PC-3 (cell line): Measurements from ENCODE around the gene GCA. TPM values are rescaled to one million over a fixed set of nuclear protein-coding genes. Genes with fewer than 3 reads are reported as not detected.

Experiments used
- ATAC-seq: fragments of 200-7000 bp; cut with Tn5 transposase; 2 replicates; pipeline ENCODE4 v1.9.1; 2020; ENCODE audit warnings: mild to moderate bottlenecking, moderate library complexity
- BruUV-seq: library from RNA; stranded (reverse); fragments of 400-500 nt; replicated peaks from 2 replicates; lab custom pipeline; 2021; lab: Mats Ljungman, UMichigan
- CTCF ChIA-PET: fragments of 300-600 bp; sonication (Branson Sonifier 250); formaldehyde crosslinking; loops from one replicate; lab custom pipeline; 2022; ENCODE audit warnings: antibody characterized with exemption; lab: Charles Lee
- POLR2A ChIA-PET: fragments of 300-600 bp; sonication (Branson Sonifier 250); formaldehyde crosslinking; loops from one replicate; lab custom pipeline; 2022; ENCODE audit warnings: antibody characterized with exemption; ENCODE audit not compliant: unreplicated experiment; lab: Charles Lee
- DNase-seq: peaks from one replicate; pipeline ENCODE4 v3.0.0-alpha.2; 2015
- H2AFZ ChIP-seq: fragments of 300-600 bp; sonication (generic); 2 replicates; pipeline ENCODE4 v1.6.0; 2016; ENCODE audit warnings: antibody characterized with exemption, low read length
- H3F3A ChIP-seq: fragments of 300-600 bp; sonication (generic); one replicate; pipeline ENCODE4 v1.6.0; 2017; ENCODE audit warnings: antibody characterized with exemption, low read length, control low read depth, mild to moderate bottlenecking; ENCODE audit not compliant: unreplicated experiment
- H3K27ac ChIP-seq: fragments of 300-600 bp; sonication (generic); 2 replicates; pipeline ENCODE4 v1.5.1; 2016; ENCODE audit warnings: mild to moderate bottlenecking, low read length
- H3K27me3 ChIP-seq: fragments of 300-600 bp; sonication (generic); 2 replicates; pipeline ENCODE4 v1.6.1; 2016; ENCODE audit warnings: low read length, mixed read lengths
- H3K36me3 ChIP-seq: fragments of 300-600 bp; sonication (generic); 2 replicates; pipeline ENCODE4 v1.6.1; 2016; ENCODE audit warnings: low read depth, mixed run types, low read length, mixed read lengths
- H3K4me1 ChIP-seq: fragments of 300-600 bp; sonication (generic); 2 replicates; pipeline ENCODE4 v1.5.1; 2016; ENCODE audit warnings: low read length; ENCODE audit not compliant: insufficient read depth
- H3K4me2 ChIP-seq: fragments of 300-600 bp; sonication (generic); 2 replicates; pipeline ENCODE4 v1.6.0; 2016; ENCODE audit warnings: low read length
- H3K4me3 ChIP-seq: fragments of 300-600 bp; sonication (generic); 2 replicates; pipeline ENCODE4 v1.5.1; 2016; ENCODE audit warnings: mild to moderate bottlenecking, low read length, mixed read lengths
- H3K79me2 ChIP-seq: fragments of 300-600 bp; sonication (generic); 2 replicates; pipeline ENCODE4 v1.6.1; 2017; ENCODE audit warnings: low read length, mixed read lengths
- H3K9ac ChIP-seq: fragments of 300-600 bp; sonication (generic); 2 replicates; pipeline ENCODE4 v1.6.0; 2016; ENCODE audit warnings: mild to moderate bottlenecking, low read length
- H3K9me2 ChIP-seq: fragments of 300-600 bp; sonication (generic); replicated peaks from 2 replicates; pipeline ENCODE4 v1.6.1; 2016; ENCODE audit warnings: mixed run types, low read length, mixed read lengths
- H3K9me3 ChIP-seq: fragments of 300-600 bp; sonication (generic); 2 replicates; pipeline ENCODE4 v1.6.1; 2016; ENCODE audit warnings: low read length, mixed read lengths
- H4K20me1 ChIP-seq: fragments of 300-600 bp; sonication (generic); 2 replicates; pipeline ENCODE4 v1.6.1; 2016; ENCODE audit warnings: low read length, mixed read lengths
- EZH2 ChIP-seq: fragments of 300-600 bp; sonication (generic); IDR thresholded peaks from one replicate; pipeline ENCODE4 v1.6.1; 2017; ENCODE audit warnings: antibody characterized with exemption, mild to moderate bottlenecking, low read length; ENCODE audit not compliant: unreplicated experiment
- EZH2phosphoT487 ChIP-seq: fragments of 300-600 bp; sonication (generic); IDR thresholded peaks from 2 replicates; pipeline ENCODE4 v1.6.1; 2018; ENCODE audit warnings: mild to moderate bottlenecking, antibody characterized with exemption, low read length, borderline replicate concordance
- intact Hi-C: fragments of 100-400 bp; cut with micrococcal nuclease; formaldehyde crosslinking; loops from 2 replicates; pipeline ENCODE4 v1.9.0; 2023
- total RNA-seq: library from RNA; depleted of rRNA; stranded (reverse); fragments of >200 nt; gene quantifications from 2 replicates; pipeline ENCODE4 v1.2.3, GENCODE V29; 2014
- TF ChIP-seq, protein P1 (sequence below): fragments of 300-600 bp; sonication (generic); conservative IDR thresholded peaks from 2 replicates; pipeline ENCODE4 v1.5.1; 2017; ENCODE audit warnings: antibody characterized with exemption, low read depth, mild to moderate bottlenecking, low read length

Gene GCA
- total RNA-seq, 1 experiment from 2014 or later = 18.7 TPM

DNA sequence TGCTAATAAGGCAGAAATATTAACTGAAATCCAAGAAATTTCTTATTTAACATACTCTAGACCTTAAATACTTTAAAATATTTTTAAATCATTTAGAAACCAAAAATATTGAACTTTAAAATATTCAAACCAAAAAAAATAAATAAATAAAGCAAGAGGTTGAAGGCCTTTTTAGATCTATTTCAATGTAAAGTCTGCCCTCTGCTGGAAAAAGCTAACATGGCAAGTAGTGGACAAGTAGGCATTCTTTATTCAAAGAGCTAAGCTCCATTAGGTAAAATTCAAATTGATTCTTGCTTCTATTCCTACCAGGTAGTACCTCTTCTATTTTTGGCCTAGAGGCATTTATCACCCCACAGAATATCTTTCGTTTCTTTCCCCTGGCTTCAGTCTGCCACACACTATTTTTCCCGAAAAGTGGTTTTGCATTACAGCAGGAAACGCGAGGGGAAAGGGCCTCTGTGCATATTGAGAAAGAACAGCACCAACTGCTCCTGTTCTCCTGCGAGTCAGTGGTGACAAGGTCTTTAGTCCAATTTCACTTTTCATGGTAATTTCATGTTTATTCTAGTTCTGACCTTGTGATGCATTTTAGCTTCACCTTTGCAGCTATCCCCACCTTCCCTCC is 45.9 kb upstream of the GCA start:
- no TSS peak for BruUV-seq
- no peaks in the 10 kb centered on the region for H3K79me2 ChIP-seq
- no peaks in the 10 kb centered on the region for H3K36me3 ChIP-seq
- no peak overlapping the region for H3K9ac ChIP-seq
- no peaks in the 10 kb centered on the region for H3K9me2 ChIP-seq
- H3K4me3 ChIP-seq = no peak overlapping the region
- POLR2A ChIA-PET = no interaction called here
- no peak overlapping the region for H3K27ac ChIP-seq
- peaks cover 8% of the 10 kb centered on the region; the same call in 1 of the 2 replicates for H3K4me1 ChIP-seq
- CTCF ChIA-PET = interaction anchor here (0.5 to 1.8 kb wide), 9 partner anchors 36 to 710 kb away, joined by 3 to 38 read pairs (median 4); no protein-coding TSS in a partner anchor
- H3K9me3 ChIP-seq = no peaks in the 10 kb centered on the region
- intact Hi-C loops = loop anchor here (1.0 to 10.0 kb wide), 4 partner anchors 36 to 713 kb away; no protein-coding TSS in a partner anchor
- H4K20me1 ChIP-seq = no peaks in the 10 kb centered on the region
- ATAC-seq (0 out of 2 replicates have a peak, but pooled peaks have one; percentile 41), DNase-seq (peak; percentile 92)
- no peaks in the 10 kb centered on the region for H3K27me3 ChIP-seq
- no peaks in the 10 kb centered on the region for H3F3A ChIP-seq
- no peak overlapping the region for H3K4me2 ChIP-seq
- no peak overlapping the region for H2AFZ ChIP-seq
- no peak for TF ChIP-seq EZH2
- TF ChIP-seq, protein P1, sequence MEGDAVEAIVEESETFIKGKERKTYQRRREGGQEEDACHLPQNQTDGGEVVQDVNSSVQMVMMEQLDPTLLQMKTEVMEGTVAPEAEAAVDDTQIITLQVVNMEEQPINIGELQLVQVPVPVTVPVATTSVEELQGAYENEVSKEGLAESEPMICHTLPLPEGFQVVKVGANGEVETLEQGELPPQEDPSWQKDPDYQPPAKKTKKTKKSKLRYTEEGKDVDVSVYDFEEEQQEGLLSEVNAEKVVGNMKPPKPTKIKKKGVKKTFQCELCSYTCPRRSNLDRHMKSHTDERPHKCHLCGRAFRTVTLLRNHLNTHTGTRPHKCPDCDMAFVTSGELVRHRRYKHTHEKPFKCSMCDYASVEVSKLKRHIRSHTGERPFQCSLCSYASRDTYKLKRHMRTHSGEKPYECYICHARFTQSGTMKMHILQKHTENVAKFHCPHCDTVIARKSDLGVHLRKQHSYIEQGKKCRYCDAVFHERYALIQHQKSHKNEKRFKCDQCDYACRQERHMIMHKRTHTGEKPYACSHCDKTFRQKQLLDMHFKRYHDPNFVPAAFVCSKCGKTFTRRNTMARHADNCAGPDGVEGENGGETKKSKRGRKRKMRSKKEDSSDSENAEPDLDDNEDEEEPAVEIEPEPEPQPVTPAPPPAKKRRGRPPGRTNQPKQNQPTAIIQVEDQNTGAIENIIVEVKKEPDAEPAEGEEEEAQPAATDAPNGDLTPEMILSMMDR = peak; percentile 87

DNA sequence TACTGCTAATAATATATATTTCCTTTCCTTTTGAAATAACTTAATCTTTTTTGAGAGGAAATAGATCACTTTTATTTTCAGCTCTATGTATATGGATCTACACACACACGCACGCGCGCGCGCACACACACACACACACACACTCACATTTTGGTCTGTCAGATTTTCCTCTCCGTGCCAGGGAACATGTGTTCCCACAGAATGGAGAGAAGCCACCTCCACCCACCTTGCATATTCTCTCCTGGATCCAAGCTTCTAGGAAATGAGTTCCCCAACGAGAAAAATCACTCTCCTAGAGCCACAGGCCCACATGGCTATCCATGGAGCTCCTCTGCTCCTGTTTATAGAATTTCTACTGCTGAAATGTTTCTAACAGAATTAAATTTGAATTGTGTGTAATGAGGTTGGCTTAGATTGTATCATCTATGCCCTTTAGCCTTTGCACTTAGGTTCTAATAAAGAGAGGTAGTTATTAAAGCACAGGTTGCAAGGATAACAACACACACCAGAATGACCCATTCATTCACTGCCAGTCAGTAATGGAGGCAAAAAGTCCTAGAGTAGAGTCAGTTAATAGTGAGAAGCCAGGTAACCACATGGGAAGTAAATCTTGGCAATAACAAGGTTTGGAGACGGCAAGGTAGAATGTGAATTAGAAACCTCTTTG is 45.1 kb upstream of the GCA start:
- ATAC-seq (no peak), DNase-seq (no peak)
- no peaks in the 10 kb centered on the region for H3F3A ChIP-seq
- no peaks in the 10 kb centered on the region for H3K9me2 ChIP-seq
- no peaks in the 10 kb centered on the region for H3K9me3 ChIP-seq
- CTCF ChIA-PET = interaction anchor here (0.5 to 1.8 kb wide), 8 partner anchors 37 to 352 kb away, joined by 3 to 38 read pairs (median 5); no protein-coding TSS in a partner anchor
- intact Hi-C loops = loop anchor here (1.0 to 10.0 kb wide), 4 partner anchors 37 to 714 kb away; no protein-coding TSS in a partner anchor
- no peak overlapping the region for H3K4me2 ChIP-seq
- no peak overlapping the region for H3K4me3 ChIP-seq
- POLR2A ChIA-PET = no interaction called here
- H3K4me1 ChIP-seq = peaks cover under 1% of the 10 kb centered on the region; the same call in 1 of the 2 replicates
- H3K79me2 ChIP-seq = no peaks in the 10 kb centered on the region
- TF ChIP-seq, protein P1 = no peak
- TF ChIP-seq EZH2phosphoT487 (no peak), EZH2 (no peak)
- no TSS peak for BruUV-seq
- no peaks in the 10 kb centered on the region for H3K36me3 ChIP-seq
- no peak overlapping the region for H3K27ac ChIP-seq
- H4K20me1 ChIP-seq = no peaks in the 10 kb centered on the region
- H2AFZ ChIP-seq = no peak overlapping the region
- no peak overlapping the region for H3K9ac ChIP-seq
- H3K27me3 ChIP-seq = no peaks in the 10 kb centered on the region
